Mesothelial cell of epicardium (in vitro differentiated cells): ENCODE measurements around the gene CSNK2A2. TPM values are rescaled to one million over a fixed set of nuclear protein-coding genes. Genes with fewer than 3 reads are reported as not detected.

Source experiments
- DNase-seq, 2 experiments: peaks; one replicate each; pipeline ENCODE4 v3.0.0; 2021; ENCODE audit warnings: low spot score in 2 of 2; ENCODE audit not compliant: unreplicated experiment in 2 of 2
- H3K27ac Mint-ChIP-seq: 2 replicates; pipeline ENCODE4 v1.8.0; 2021; ENCODE audit warnings: mixed read lengths
- H3K27me3 Mint-ChIP-seq: 2 replicates; pipeline ENCODE4 v1.8.0; 2021; ENCODE audit warnings: low read depth, mixed read lengths
- H3K36me3 Mint-ChIP-seq: 2 replicates; pipeline ENCODE4 v1.8.0; 2021; ENCODE audit warnings: mixed read lengths
- H3K4me1 Mint-ChIP-seq: 2 replicates; pipeline ENCODE4 v1.8.0; 2021; ENCODE audit warnings: mixed read lengths
- H3K4me3 Mint-ChIP-seq: 2 replicates; pipeline ENCODE4 v1.8.0; 2021; ENCODE audit warnings: mild to moderate bottlenecking, moderate library complexity, mixed read lengths
- H3K9me3 Mint-ChIP-seq: 2 replicates; pipeline ENCODE4 v1.8.0; 2021; ENCODE audit warnings: mixed read lengths
- CTCF ChIP-seq: fragments of 200-600 bp; sonication (generic); IDR thresholded peaks from one replicate; pipeline ENCODE4 v1.5.0; 2021; ENCODE audit warnings: antibody characterized with exemption; ENCODE audit not compliant: unreplicated experiment
- total RNA-seq: library from RNA; stranded (reverse); gene quantifications from 3 replicates; pipeline ENCODE4 v1.2.1, GENCODE V29; 2021

CSNK2A2 gene
- total RNA-seq = 76.8 to 80.9 TPM (median 79.3 TPM) in 3 replicates

DNA sequence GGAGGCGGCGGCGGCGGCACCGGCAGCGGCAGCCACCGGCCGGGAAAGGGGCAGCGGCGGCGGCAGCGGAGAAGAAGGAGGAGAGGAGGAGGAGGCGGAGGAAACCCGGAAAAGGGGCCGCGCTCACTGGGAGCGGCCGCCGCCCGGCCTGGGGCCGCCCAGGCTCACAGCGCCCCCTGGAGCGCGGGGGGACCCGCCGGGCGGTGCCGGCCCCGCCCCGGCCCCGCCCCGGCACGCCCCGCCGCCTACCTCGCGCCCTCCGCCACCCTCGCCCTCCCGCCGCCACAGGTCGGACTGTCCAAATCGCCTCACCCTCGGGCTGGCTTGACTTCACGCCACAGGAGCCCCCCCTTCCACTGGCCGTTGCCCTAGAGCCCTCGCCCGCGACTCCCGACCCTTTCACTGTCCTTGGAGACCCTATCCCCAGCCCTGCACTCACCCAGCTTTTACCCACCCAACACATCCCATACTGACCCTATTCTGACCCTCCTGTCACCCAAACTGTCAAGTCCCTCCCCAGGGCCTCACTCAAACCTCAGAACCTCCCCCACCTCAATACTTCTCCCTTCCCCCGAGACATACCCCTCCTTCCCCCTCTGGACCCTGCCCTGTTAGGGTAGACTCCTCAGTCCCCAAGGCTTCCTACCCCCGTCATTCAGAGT, at the start of gene CSNK2A2:
TSS of gene CSNK2A2 (minus strand) at position 85 of the 662 bp plus-strand sequence. CDS start 370 bp downstream, outside the sequence.
- peaks cover 11% of the 10 kb centered on the region for H3K36me3 Mint-ChIP-seq
- H3K4me3 Mint-ChIP-seq = peak within 1 kb of the TSS; percentile 81
- H3K27ac Mint-ChIP-seq = peak within 1 kb of the TSS; percentile 78
- H3K27me3 Mint-ChIP-seq = peaks cover 11% of the 10 kb centered on the region
- TF ChIP-seq CTCF = no peak
- H3K4me1 Mint-ChIP-seq = peaks cover 16% of the 10 kb centered on the region
- DNase-seq = peak; percentile 56 to 64
- H3K9me3 Mint-ChIP-seq = no peaks in the 10 kb centered on the region

GRCh38 chr16:58243528-58244004, 45.7 kb upstream of the CSNK2A2 start:
- no peak for TF ChIP-seq CTCF
- H3K9me3 Mint-ChIP-seq = peaks cover 8% of the 10 kb centered on the region
- H3K4me3 Mint-ChIP-seq = no peak overlapping the region
- no peak overlapping the region for H3K27ac Mint-ChIP-seq
- no peaks in the 10 kb centered on the region for H3K4me1 Mint-ChIP-seq
- H3K27me3 Mint-ChIP-seq = peaks cover 19% of the 10 kb centered on the region
- DNase-seq = no peak
- no peaks in the 10 kb centered on the region for H3K36me3 Mint-ChIP-seq

DNA sequence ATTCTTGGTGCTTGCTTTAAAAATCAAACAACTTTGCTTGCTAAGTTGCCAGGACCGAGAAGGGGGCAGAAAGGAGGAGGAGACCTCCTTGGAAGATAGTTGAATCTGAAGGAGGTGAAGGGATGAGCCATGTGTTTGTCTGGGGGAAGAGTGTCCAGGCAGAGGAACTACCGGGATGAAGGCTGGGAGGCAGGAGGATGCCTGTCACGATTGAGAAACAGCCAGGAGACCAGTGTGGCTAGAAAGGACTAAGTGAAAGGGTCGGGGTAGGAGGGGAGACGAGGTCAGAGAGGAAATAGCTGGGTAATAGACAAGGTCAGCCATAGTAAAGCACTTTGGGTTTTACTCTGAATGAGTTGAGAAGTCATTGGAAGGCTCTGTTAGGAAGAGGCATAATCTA, 38.9 kb upstream of the CSNK2A2 start:
- Mint-ChIP-seq H3K9me3 (peaks cover 5% of the 10 kb centered on the region), H3K36me3 (no peaks in the 10 kb centered on the region), H3K4me3 (peak overlapping the region; percentile 80), H3K27me3 (peaks cover 36% of the 10 kb centered on the region), H3K4me1 (peaks cover 3% of the 10 kb centered on the region), H3K27ac (no peak overlapping the region)
- no peak for DNase-seq
- no peak for TF ChIP-seq CTCF

DNA sequence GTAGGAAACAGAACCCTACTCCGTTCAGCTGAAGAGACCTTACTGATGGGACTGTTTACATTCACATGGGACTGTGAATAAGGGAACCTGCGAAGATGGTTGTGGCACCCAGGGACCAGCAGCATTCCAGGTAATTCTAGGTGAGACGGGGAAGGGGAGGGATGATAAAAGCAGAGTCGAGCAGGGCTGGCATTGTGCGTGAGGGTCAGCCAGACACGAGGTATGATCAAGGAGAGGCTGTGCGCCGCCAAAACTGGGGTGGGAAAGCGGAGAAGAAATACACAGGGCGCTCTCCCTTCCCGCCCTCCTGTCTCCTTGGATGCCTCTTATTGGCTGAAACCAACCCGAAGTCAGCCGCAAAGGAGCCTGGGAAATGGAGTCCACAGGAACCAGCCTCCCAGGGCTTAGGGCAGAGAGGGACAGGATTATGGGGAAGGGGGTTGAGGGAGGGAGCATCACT, 38.4 kb upstream of the CSNK2A2 start:
- H3K4me1 Mint-ChIP-seq = peaks cover 3% of the 10 kb centered on the region
- H3K36me3 Mint-ChIP-seq = no peaks in the 10 kb centered on the region
- H3K4me3 Mint-ChIP-seq = peak overlapping the region; percentile 80
- TF ChIP-seq CTCF = no peak
- H3K27me3 Mint-ChIP-seq = peaks cover 36% of the 10 kb centered on the region
- no peaks in the 10 kb centered on the region for H3K9me3 Mint-ChIP-seq
- no peak overlapping the region for H3K27ac Mint-ChIP-seq
- peak; percentile 43 to 71 for DNase-seq

- no peak for DNase-seq
- H3K4me3 Mint-ChIP-seq = peak overlapping the region; percentile 80
- no peaks in the 10 kb centered on the region for H3K9me3 Mint-ChIP-seq
- peaks cover 3% of the 10 kb centered on the region for H3K4me1 Mint-ChIP-seq
- TF ChIP-seq CTCF = no peak
- H3K27me3 Mint-ChIP-seq = peaks cover 36% of the 10 kb centered on the region
- no peaks in the 10 kb centered on the region for H3K36me3 Mint-ChIP-seq
- H3K27ac Mint-ChIP-seq = no peak overlapping the region
Observed at GRCh38 chr16:58235663-58236062, 37.8 kb upstream of the CSNK2A2 start.
